HG02970 (cell line): ENCODE results near the gene ALAS1.

Source experiments
- ATAC-seq: cut with Tn5 transposase; IDR thresholded peaks from one replicate; pipeline ENCODE4 v1.9.1; 2021; ENCODE audit warnings: mild to moderate bottlenecking, moderate library complexity, moderate number of reproducible peaks; ENCODE audit not compliant: unreplicated experiment, low FRiP score

Gene ALAS1

GRCh38 chr3:52246728-52247408 is 48.9 kb downstream of the ALAS1 start:
- ATAC-seq, result no peak

- no peak for ATAC-seq
Observed at GRCh38 chr3:52247409-52248164, 49.6 kb downstream of the ALAS1 start.

- ATAC-seq, result no peak
Observed at GRCh38 chr3:52248165-52248541, 50.2 kb downstream of the ALAS1 start.

- no peak for ATAC-seq
Observed at GRCh38 chr3:52248816-52249547, 51.0 kb downstream of the ALAS1 start.

GRCh38 chr3:52249683-52250082 is 51.7 kb downstream of the ALAS1 start:
- ATAC-seq, result no peak

- no peak for ATAC-seq
Observed at GRCh38 chr3:52250122-52250521, 52.2 kb downstream of the ALAS1 start.

- ATAC-seq, result peak; percentile 62
Observed at GRCh38 chr3:52253314-52254304, 55.6 kb downstream of the ALAS1 start.

GRCh38 chr3:52254608-52255007 is 56.6 kb downstream of the ALAS1 start:
- no peak for ATAC-seq

- no peak for ATAC-seq
Observed at GRCh38 chr3:52256159-52256558, 58.2 kb downstream of the ALAS1 start.

GRCh38 chr3:52256622-52257021 is 58.7 kb downstream of the ALAS1 start:
- no peak for ATAC-seq

GRCh38 chr3:52257911-52258310 is 60.0 kb downstream of the ALAS1 start:
- ATAC-seq, result no peak

- ATAC-seq, result no peak
Observed at GRCh38 chr3:52259035-52259434, 61.1 kb downstream of the ALAS1 start.

GRCh38 chr3:52259448-52259847 is 61.5 kb downstream of the ALAS1 start:
- no peak for ATAC-seq

- no peak for ATAC-seq
Observed at GRCh38 chr3:52262447-52262846, 64.5 kb downstream of the ALAS1 start.
